H1 (cell line): ENCODE data around the gene GRIK1. TPM values are rescaled to one million over a fixed set of nuclear protein-coding genes. Genes with fewer than 3 reads are reported as not detected.

Experiments
- RAD21 ChIP-seq, 2 experiments: IDR thresholded peaks in 1 of 2; conservative IDR thresholded peaks in 1 of 2; 2 replicates each; pipeline ENCODE4 v1.6.1; 2011; ENCODE audit warnings: low read depth in 2 of 2, low read length in 2 of 2, improper control_type of control experiment in 1 of 2, inconsistent platforms in 1 of 2, mild to moderate bottlenecking in 1 of 2, moderate library complexity in 1 of 2
- SIN3A ChIP-seq, 2 experiments: IDR thresholded peaks in 1 of 2; conservative IDR thresholded peaks in 1 of 2; 2 replicates each; pipeline ENCODE4 v1.6.1; 2011 to 2012; ENCODE audit warnings: low read length in 2 of 2, improper control_type of control experiment in 1 of 2, low read depth in 1 of 2, mild to moderate bottlenecking in 1 of 2
- polyA plus RNA-seq, 7 experiments: library from polyadenylated mRNA; depleted of rRNA in 3 of 7; stranded (reverse) in 5 of 7; unstranded in 2 of 7; fragments of >200 nt in 5 of 7; fragments of 200-250 nt in 2 of 7; gene quantifications; 1 replicate in 5 of 7; 2 replicates in 1 of 7; 4 replicates in 1 of 7; pipeline versions ENCODE4 v1.2.1 to v1.2.3, GENCODE V29; 2011 to 2013; ENCODE audit warnings: missing spikeins in 2 of 7, mixed read lengths in 2 of 7
- total RNA-seq: library from RNA; stranded (reverse); fragmentation: NEBNext Ultra II Directional; extraction: Animal tissue kit (Norgen Biotek cat#: 25700); gene quantifications from 2 replicates; pipeline ENCODE4 v1.2.1, GENCODE V29; 2021

GRIK1 gene
- total and polyA plus RNA-seq, 2 of the 8 experiments (the other 6 are each of a cell fraction or from before 2014, with no cell fraction given) = 0.11 to 0.32 TPM

- TF ChIP-seq RAD21 (IDR thresholded peaks at IDR 0.05 in 1 of 2, conservative IDR thresholded peaks at IDR 0.05 in 1 of 2; ENCODE audit: low read depth in 2 of 2, low read length in 2 of 2) (no peak), SIN3A (conservative IDR thresholded peaks at IDR 0.05 in 1 of 2, IDR thresholded peaks at IDR 0.05 in 1 of 2; ENCODE audit: low read depth in 1 of 2, low read length in 2 of 2) (no peak)
- TF ChIP-seq, all 59 proteins: peak for 0
Observed at GRCh38 chr21:29787361-29787909, 152.4 kb downstream of the GRIK1 start (continued).
